Body of pancreas (tissue), 4 donors: Measurements from ENCODE around the gene ISM1. TPM values are rescaled to one million over a fixed set of nuclear protein-coding genes. Genes with fewer than 3 reads are reported as not detected.
A peak's percentile ranks its signal among the peaks of the same experiment; 100 is the strongest.

ENCODE experiments used
- ATAC-seq: fragments of 150-250 bp; one replicate; pipeline ENCODE4 v1.9.1; 2016
- DNase-seq, 4 donors: peaks; one replicate each; pipeline ENCODE4 v3.0.0-alpha.2; 2019
- H3K27ac ChIP-seq, 4 donors: fragments of 200-600 bp; sonication (generic); 1 replicate in 3 of 4; 2 replicates in 1 of 4; pipeline versions ENCODE4 v1.5.1 to v1.6.1; 2016 to 2019; ENCODE audit warnings: mild to moderate bottlenecking in 1 of 4, mixed read lengths in 1 of 4, moderate library complexity in 1 of 4
- H3K27me3 ChIP-seq, 2 donors: fragments of 200-600 bp; sonication (generic); one replicate each; pipeline ENCODE4 v1.6.0; 2016; ENCODE audit warnings: mild to moderate bottlenecking in 1 of 2
- H3K36me3 ChIP-seq, 2 donors: fragments of 200-600 bp; sonication (generic); replicated peaks in 1 of 2; 2 replicates each; pipeline ENCODE4 v1.5.1; 2016; ENCODE audit warnings: low read depth in 2 of 2; ENCODE audit not compliant: insufficient read depth in 1 of 2
- H3K4me1 ChIP-seq: fragments of 200-600 bp; sonication (generic); one replicate; pipeline ENCODE4 v1.6.0; 2016
- H3K4me3 ChIP-seq, 2 donors: fragments of 200-600 bp; sonication (generic); 1 replicate in 1 of 2; 2 replicates in 1 of 2; pipeline ENCODE4 v1.5.1; 2016 to 2019
- H3K9me3 ChIP-seq, 3 donors: fragments of 200-600 bp; sonication (generic); 1 replicate in 2 of 3; 2 replicates in 1 of 3; pipeline ENCODE4 v1.5.1; 2016
- POLR2A ChIP-seq, 3 donors: fragments of 450-650 bp; IDR thresholded peaks; one replicate each; pipeline ENCODE4 v1.6.1; 2016; ENCODE audit warnings: antibody characterized with exemption in 3 of 3, mild to moderate bottlenecking in 2 of 3
- WGBS, 2 donors: methylation state at CpG; one replicate each; pipeline ENCODE4 v1.1.5; 2017; 5-methylcytosine and 5-hydroxymethylcytosine counted together
- intact Hi-C: fragments of 100-400 bp; cut with DNase I; formaldehyde crosslinking; loops from one replicate; pipeline ENCODE4 v1.15.1; 2023
- total RNA-seq, 2 donors: library from RNA; depleted of rRNA; stranded (reverse); fragments of >200 nt; gene quantifications; one replicate each; pipeline ENCODE4 v1.1.0, GENCODE V29; 2016
- TF ChIP-seq, protein P1 (sequence below), 7 experiments: fragments of 450-650 bp in 4 of 7; fragments of 200-600 bp in 3 of 7; sonication (generic) in 3 of 7; IDR thresholded peaks; one replicate each; pipeline ENCODE4 v1.5.1; 2016 to 2019; ENCODE audit warnings: antibody characterized with exemption in 7 of 7

Gene ISM1
- total RNA-seq, 2 donors from 2014 or later, result 2.6 to 3.1 TPM

DNA sequence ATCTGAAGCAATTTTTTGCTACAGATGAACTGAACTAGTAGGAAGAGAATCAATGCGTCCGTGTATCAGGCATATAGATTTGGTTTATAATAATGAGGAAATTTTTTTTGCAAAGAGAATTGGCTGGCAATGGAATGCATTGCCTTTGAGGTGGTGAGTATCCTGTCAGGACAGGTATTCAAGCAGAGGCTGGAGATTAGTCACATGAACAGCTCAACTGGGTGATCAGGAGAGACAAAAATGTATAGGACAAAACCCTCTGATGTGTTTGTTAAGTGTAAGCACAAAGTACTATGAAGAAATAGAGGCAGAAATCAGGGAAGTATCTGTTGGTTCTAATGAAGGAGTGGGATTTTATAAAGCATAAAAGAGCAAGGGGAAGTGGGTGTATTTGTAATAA lies 80.5 kb downstream of the ISM1 start:
- Histone ChIP-seq H3K36me3 (no peaks in the 10 kb centered on the region), H3K4me1 (no peaks in the 10 kb centered on the region), H3K27me3 (no peaks in the 10 kb centered on the region), H3K27ac (no peak overlapping the region), H3K4me3 (no peak overlapping the region), H3K9me3 (no peaks in the 10 kb centered on the region)
- WGBS, 2 donors, result 90 to 91% methylated on average over 2 of the region's 2 CpGs
- DNase-seq (no peak), ATAC-seq (no peak)
- no peak for TF ChIP-seq POLR2A (IDR thresholded peaks at IDR 0.05)
- TF ChIP-seq, protein P1, sequence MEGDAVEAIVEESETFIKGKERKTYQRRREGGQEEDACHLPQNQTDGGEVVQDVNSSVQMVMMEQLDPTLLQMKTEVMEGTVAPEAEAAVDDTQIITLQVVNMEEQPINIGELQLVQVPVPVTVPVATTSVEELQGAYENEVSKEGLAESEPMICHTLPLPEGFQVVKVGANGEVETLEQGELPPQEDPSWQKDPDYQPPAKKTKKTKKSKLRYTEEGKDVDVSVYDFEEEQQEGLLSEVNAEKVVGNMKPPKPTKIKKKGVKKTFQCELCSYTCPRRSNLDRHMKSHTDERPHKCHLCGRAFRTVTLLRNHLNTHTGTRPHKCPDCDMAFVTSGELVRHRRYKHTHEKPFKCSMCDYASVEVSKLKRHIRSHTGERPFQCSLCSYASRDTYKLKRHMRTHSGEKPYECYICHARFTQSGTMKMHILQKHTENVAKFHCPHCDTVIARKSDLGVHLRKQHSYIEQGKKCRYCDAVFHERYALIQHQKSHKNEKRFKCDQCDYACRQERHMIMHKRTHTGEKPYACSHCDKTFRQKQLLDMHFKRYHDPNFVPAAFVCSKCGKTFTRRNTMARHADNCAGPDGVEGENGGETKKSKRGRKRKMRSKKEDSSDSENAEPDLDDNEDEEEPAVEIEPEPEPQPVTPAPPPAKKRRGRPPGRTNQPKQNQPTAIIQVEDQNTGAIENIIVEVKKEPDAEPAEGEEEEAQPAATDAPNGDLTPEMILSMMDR (IDR thresholded peaks at IDR 0.05), result no peak
- intact Hi-C loops, result no loop called here

DNA sequence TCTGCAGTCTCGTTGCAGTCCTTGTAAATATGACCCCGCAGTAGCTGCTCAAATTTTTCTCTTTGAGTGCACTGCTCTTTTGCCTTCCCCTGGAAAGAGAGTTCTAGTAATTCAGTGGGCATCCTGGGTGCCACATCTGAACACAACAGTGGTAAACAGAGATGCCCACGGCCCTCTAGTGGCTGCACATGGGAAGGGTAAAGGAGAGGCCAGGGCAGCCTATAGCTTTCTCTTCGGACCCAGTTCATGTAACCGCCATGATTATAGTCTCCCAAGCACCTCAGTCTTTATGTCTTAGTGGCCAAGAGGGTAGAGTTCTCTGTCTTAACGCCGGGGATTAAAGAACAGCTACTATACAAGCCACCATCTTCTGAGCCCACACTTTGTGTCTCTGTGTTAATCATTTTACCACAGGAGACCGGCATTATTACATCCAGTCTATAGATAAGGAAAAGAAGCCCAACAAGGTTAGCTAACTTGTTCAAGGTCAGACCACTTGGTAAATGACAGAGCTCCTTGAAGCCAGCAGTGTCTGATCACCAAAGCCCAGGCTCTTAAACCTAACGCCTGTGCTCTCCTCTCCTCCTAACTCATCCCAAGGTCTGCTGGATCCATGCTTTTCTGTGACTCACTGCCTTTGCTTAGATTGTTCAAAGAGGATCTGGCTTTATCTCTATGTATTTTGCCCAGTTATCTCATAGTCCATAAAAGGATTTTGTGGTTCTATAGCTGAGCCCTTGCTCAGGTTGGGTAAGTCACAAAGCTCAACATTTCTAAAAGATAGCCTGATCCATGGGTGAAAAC lies 81.8 kb downstream of the ISM1 start:
- no peaks in the 10 kb centered on the region for H3K27me3 ChIP-seq
- 53 to 63% methylated on average over 9 of the region's 9 CpGs for WGBS, 2 donors
- no peak for TF ChIP-seq POLR2A (IDR thresholded peaks at IDR 0.05)
- TF ChIP-seq, protein P1 (IDR thresholded peaks at IDR 0.05), result peak in 6 of 7 experiments; percentile 32 to 52 (median 44)
- H3K4me3 ChIP-seq, result no peak overlapping the region
- no peaks in the 10 kb centered on the region for H3K4me1 ChIP-seq
- intact Hi-C loops, result no loop called here
- H3K27ac ChIP-seq, result no peak overlapping the region
- no peaks in the 10 kb centered on the region for H3K9me3 ChIP-seq
- ATAC-seq (no peak), DNase-seq (peak in 3 of 4 donors; percentile 26 to 51 (median 27))
- H3K36me3 ChIP-seq, result no peaks in the 10 kb centered on the region

DNA sequence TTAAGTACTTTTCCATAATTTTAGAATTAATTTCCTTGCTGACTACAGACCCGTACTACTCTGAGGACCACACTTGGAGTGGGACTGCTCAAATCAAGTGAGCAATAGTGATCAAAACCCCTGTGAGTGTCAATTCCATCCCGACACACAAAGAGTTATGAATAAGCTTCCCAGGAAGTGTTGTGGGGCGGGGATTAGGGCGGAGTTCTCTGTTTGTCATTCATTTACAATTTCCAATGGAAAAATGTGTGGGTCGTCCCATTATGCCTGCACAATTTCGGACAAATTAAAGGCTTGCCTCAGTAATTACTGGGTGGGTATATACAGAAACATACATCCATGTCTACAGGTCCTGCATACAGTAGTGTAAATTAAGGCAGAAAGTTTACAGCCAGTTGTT lies 84.2 kb downstream of the ISM1 start:
- Histone ChIP-seq H3K27me3 (no peaks in the 10 kb centered on the region), H3K4me1 (no peaks in the 10 kb centered on the region), H3K4me3 (no peak overlapping the region), H3K9me3 (no peaks in the 10 kb centered on the region), H3K27ac (no peak overlapping the region), H3K36me3 (no peaks in the 10 kb centered on the region)
- no peak for ATAC-seq
- no peak for DNase-seq
- WGBS, 2 donors, result 84 to 85% methylated on average over 6 of the region's 6 CpGs
- intact Hi-C loops, result no loop called here
- no peak for TF ChIP-seq POLR2A (IDR thresholded peaks at IDR 0.05)
- TF ChIP-seq, protein P1 (IDR thresholded peaks at IDR 0.05), result no peak

DNA sequence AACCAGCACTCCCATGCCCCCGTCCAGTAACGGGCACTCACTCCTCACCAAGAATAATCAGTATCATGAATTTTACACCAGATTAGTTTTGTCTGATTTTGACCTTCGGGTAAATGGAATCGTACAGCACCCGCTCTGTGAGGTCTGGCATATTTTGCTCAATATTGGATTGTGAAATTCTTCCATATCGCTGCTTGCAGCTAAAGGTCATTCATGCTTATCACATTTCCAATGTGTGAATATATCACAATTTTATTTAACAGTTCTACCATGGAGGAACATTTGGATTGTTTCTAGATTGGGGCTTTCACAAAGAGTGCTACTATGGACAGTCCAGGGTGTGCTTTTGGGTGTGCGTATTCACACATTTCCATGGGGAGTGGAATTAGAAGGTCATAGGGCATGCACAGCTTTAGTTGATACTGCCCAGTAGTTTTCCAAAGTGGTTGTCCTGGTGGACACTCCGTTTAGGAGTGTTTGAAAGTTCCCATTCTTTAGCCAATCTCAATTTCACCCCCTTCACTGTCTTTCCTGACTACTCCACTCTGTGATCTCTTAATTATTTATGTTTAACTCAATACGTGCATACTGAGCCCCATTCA lies 86.6 kb downstream of the ISM1 start:
- no peaks in the 10 kb centered on the region for H3K9me3 ChIP-seq
- 55% methylated on average over 9 of the region's 9 CpGs for WGBS, 2 donors
- H3K36me3 ChIP-seq, result no peaks in the 10 kb centered on the region
- TF ChIP-seq, protein P1 (IDR thresholded peaks at IDR 0.05), result no peak
- no peak for TF ChIP-seq POLR2A (IDR thresholded peaks at IDR 0.05)
- intact Hi-C loops, result no loop called here
- no peak overlapping the region for H3K4me3 ChIP-seq
- no peak overlapping the region for H3K27ac ChIP-seq
- H3K27me3 ChIP-seq, result no peaks in the 10 kb centered on the region
- no peaks in the 10 kb centered on the region for H3K4me1 ChIP-seq
- ATAC-seq (no peak), DNase-seq (no peak)
